HG03469 (cell line): Measurements from ENCODE around the gene PPME1.
A peak's percentile ranks its signal among the peaks of the same experiment; 100 is the strongest.
"Not testable (repeated sequence)": the region's sequence is repeated elsewhere in the genome, so short reads cannot be mapped to it uniquely, and the experiment has no call there.

ENCODE experiments used
- ATAC-seq: cut with Tn5 transposase; IDR thresholded peaks from one replicate; pipeline ENCODE4 v1.9.1; 2021; ENCODE audit warnings: mild to moderate bottlenecking, moderate library complexity, moderate number of reproducible peaks; ENCODE audit not compliant: unreplicated experiment

PPME1 gene

GRCh38 chr11:74170694-74171629, at the start of gene PPME1, which contains the start of gene C2CD3:
PPME1 (plus strand) TSS chr11:74171289; CDS start chr11:74171422, 133 bp downstream.
C2CD3 (minus strand) TSS chr11:74171002; CDS start chr11:74170792, 210 bp downstream.
- peak; percentile 88 for ATAC-seq

GRCh38 chr11:74121804-74122203, 49.3 kb upstream of the PPME1 start:
- ATAC-seq: no peak

- ATAC-seq: no peak
Observed at GRCh38 chr11:74123008-74123448, 48.1 kb upstream of the PPME1 start.

- not testable (repeated sequence) for ATAC-seq
Observed at GRCh38 chr11:74129121-74129520, 42.0 kb upstream of the PPME1 start.

- no peak for ATAC-seq
Observed at GRCh38 chr11:74132833-74133232, 38.3 kb upstream of the PPME1 start.

- no peak for ATAC-seq
Observed at GRCh38 chr11:74133436-74133835, 37.7 kb upstream of the PPME1 start.

GRCh38 chr11:74134661-74135060, 36.4 kb upstream of the PPME1 start:
- ATAC-seq: no peak

GRCh38 chr11:74135127-74135840, 35.8 kb upstream of the PPME1 start:
- ATAC-seq: no peak

GRCh38 chr11:74138021-74138420, 33.1 kb upstream of the PPME1 start:
- ATAC-seq: no peak

- no peak for ATAC-seq
Observed at GRCh38 chr11:74138572-74138971, 32.5 kb upstream of the PPME1 start.

GRCh38 chr11:74139151-74139918, 31.8 kb upstream of the PPME1 start:
- ATAC-seq: no peak

GRCh38 chr11:74139919-74140431, 31.1 kb upstream of the PPME1 start:
- not testable (repeated sequence) for ATAC-seq

GRCh38 chr11:74141241-74141695, 29.8 kb upstream of the PPME1 start:
- ATAC-seq: no peak

GRCh38 chr11:74141908-74142307, 29.2 kb upstream of the PPME1 start:
- no peak for ATAC-seq

GRCh38 chr11:74142624-74143023, 28.5 kb upstream of the PPME1 start:
- ATAC-seq: no peak

GRCh38 chr11:74144592-74144991, 26.5 kb upstream of the PPME1 start:
- no peak for ATAC-seq

GRCh38 chr11:74147199-74147929, 23.7 kb upstream of the PPME1 start:
- no peak for ATAC-seq

- ATAC-seq: no peak
Observed at GRCh38 chr11:74153224-74153623, 17.9 kb upstream of the PPME1 start.

GRCh38 chr11:74154620-74155281, 16.3 kb upstream of the PPME1 start:
- ATAC-seq: no peak
